LNCaP clone FGC (cell line): ENCODE measurements around the gene STX4.

Source experiments
- DNase-seq: peaks from one replicate; pipeline ENCODE4 v3.0.0-alpha.2; 2011; ENCODE audit warnings: low read depth
- H3K4me3 ChIP-seq: 2 replicates; pipeline ENCODE4 v1.5.1; 2011; ENCODE audit warnings: mild to moderate bottlenecking, low read depth, low read length, control low read depth
- CTCF ChIP-seq: IDR thresholded peaks from 2 replicates; pipeline ENCODE4 v1.5.1; 2012; ENCODE audit warnings: mild to moderate bottlenecking; ENCODE audit not compliant: control insufficient read depth, insufficient read depth; ENCODE audit errors: extremely low read depth

Gene STX4

GRCh38 chr16:31032736-31033708 is at the start of gene STX4:
TSS of gene STX4 (plus strand) at chr16:31033558. CDS start at chr16:31033806, 248 bp downstream.
- TF ChIP-seq CTCF: no peak
- peak within 1 kb of the TSS; percentile 90 for H3K4me3 ChIP-seq
- peak; percentile 83 for DNase-seq

GRCh38 chr16:30983898-30984610 is 49.3 kb upstream of the STX4 start:
- DNase-seq: no peak
- no peak for TF ChIP-seq CTCF
- H3K4me3 ChIP-seq: no peak overlapping the region

GRCh38 chr16:30984669-30985400 is 48.5 kb upstream of the STX4 start, which contains the start of gene HSD3B7:
TSS of gene HSD3B7 (plus strand) at chr16:30985207. CDS start at chr16:30985659, 452 bp downstream.
- peak within 1 kb of the TSS; percentile 60 for H3K4me3 ChIP-seq
- DNase-seq: peak; percentile 33
- TF ChIP-seq CTCF: peak; percentile 90

GRCh38 chr16:30985401-30986128 is 47.8 kb upstream of the STX4 start:
- TF ChIP-seq CTCF: peak; percentile 81
- peak; percentile 68 for DNase-seq
- peak overlapping the region; percentile 60 for H3K4me3 ChIP-seq

GRCh38 chr16:30986129-30986991 is 47.0 kb upstream of the STX4 start:
- TF ChIP-seq CTCF: no peak
- DNase-seq: no peak
- peak overlapping the region; percentile 60 for H3K4me3 ChIP-seq
